ENCODE results near the gene MYT1.

The MYT1 gene

GRCh38 chr20:64222291-64222735 is 58.1 kb downstream of the MYT1 start:
- H2AFZ ChIP-seq (ENCODE audit: low read length): no peak overlapping the region
- H3K9ac ChIP-seq (ENCODE audit: low read length): no peak overlapping the region
- H3K27me3 ChIP-seq (ENCODE audit: insufficient read depth, low read length): 0 out of 2 replicates have a peak, but pooled peaks cover 3% of the 10 kb centered on the region
- no peaks in the 10 kb centered on the region for H3F3A ChIP-seq (ENCODE audit: insufficient read depth, low read length)
- H3K9me2 ChIP-seq (ENCODE audit: low read depth, low read length): no peaks in the 10 kb centered on the region
- no peak overlapping the region for H3K4me3 ChIP-seq (ENCODE audit: low read depth, low read length, poor library complexity, severe bottlenecking)
- TF ChIP-seq, protein P1, sequence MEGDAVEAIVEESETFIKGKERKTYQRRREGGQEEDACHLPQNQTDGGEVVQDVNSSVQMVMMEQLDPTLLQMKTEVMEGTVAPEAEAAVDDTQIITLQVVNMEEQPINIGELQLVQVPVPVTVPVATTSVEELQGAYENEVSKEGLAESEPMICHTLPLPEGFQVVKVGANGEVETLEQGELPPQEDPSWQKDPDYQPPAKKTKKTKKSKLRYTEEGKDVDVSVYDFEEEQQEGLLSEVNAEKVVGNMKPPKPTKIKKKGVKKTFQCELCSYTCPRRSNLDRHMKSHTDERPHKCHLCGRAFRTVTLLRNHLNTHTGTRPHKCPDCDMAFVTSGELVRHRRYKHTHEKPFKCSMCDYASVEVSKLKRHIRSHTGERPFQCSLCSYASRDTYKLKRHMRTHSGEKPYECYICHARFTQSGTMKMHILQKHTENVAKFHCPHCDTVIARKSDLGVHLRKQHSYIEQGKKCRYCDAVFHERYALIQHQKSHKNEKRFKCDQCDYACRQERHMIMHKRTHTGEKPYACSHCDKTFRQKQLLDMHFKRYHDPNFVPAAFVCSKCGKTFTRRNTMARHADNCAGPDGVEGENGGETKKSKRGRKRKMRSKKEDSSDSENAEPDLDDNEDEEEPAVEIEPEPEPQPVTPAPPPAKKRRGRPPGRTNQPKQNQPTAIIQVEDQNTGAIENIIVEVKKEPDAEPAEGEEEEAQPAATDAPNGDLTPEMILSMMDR (IDR thresholded peaks at IDR 0.05; ENCODE audit: low read length): no peak
- no peak for TF ChIP-seq EZH2 (IDR thresholded peaks at IDR 0.05; ENCODE audit: borderline replicate concordance, low read length)
- H4K20me1 ChIP-seq (ENCODE audit: insufficient read depth, low read length): no peaks in the 10 kb centered on the region
- H3K79me2 ChIP-seq (ENCODE audit: insufficient read depth, low read length): no peaks in the 10 kb centered on the region
- no peak overlapping the region for H3K27ac ChIP-seq (ENCODE audit: low read depth, low read length, poor library complexity, severe bottlenecking)
- no peak overlapping the region for H3K4me2 ChIP-seq (ENCODE audit: low read length)
- H3K36me3 ChIP-seq (ENCODE audit: insufficient read depth, low read length): no peaks in the 10 kb centered on the region
- H3K9me3 ChIP-seq (ENCODE audit: low read length): no peaks in the 10 kb centered on the region
- H3K4me1 ChIP-seq (ENCODE audit: insufficient read depth, low read length, severe bottlenecking): no peaks in the 10 kb centered on the region

GRCh38 chr20:64222851-64223525 is 58.7 kb downstream of the MYT1 start:
- H3K9me2 ChIP-seq (ENCODE audit: low read depth, low read length): no peaks in the 10 kb centered on the region
- H3K79me2 ChIP-seq (ENCODE audit: insufficient read depth, low read length): no peaks in the 10 kb centered on the region
- H3K4me3 ChIP-seq (ENCODE audit: low read depth, low read length, poor library complexity, severe bottlenecking): no peak overlapping the region
- peaks cover 3% of the 10 kb centered on the region; the same call in 1 of the 2 replicates for H3K27me3 ChIP-seq (ENCODE audit: insufficient read depth, low read length)
- no peak overlapping the region for H3K27ac ChIP-seq (ENCODE audit: low read depth, low read length, poor library complexity, severe bottlenecking)
- H3K36me3 ChIP-seq (ENCODE audit: insufficient read depth, low read length): no peaks in the 10 kb centered on the region
- no peaks in the 10 kb centered on the region for H3K4me1 ChIP-seq (ENCODE audit: insufficient read depth, low read length, severe bottlenecking)
- no peak overlapping the region for H2AFZ ChIP-seq (ENCODE audit: low read length)
- H3F3A ChIP-seq (ENCODE audit: insufficient read depth, low read length): no peaks in the 10 kb centered on the region
- TF ChIP-seq, protein P1 (IDR thresholded peaks at IDR 0.05; ENCODE audit: low read length): no peak
- TF ChIP-seq EZH2 (IDR thresholded peaks at IDR 0.05; ENCODE audit: borderline replicate concordance, low read length): no peak
- H3K4me2 ChIP-seq (ENCODE audit: low read length): no peak overlapping the region
- no peak overlapping the region for H3K9ac ChIP-seq (ENCODE audit: low read length)
- no peaks in the 10 kb centered on the region for H4K20me1 ChIP-seq (ENCODE audit: insufficient read depth, low read length)
- no peaks in the 10 kb centered on the region for H3K9me3 ChIP-seq (ENCODE audit: low read length)

DNA sequence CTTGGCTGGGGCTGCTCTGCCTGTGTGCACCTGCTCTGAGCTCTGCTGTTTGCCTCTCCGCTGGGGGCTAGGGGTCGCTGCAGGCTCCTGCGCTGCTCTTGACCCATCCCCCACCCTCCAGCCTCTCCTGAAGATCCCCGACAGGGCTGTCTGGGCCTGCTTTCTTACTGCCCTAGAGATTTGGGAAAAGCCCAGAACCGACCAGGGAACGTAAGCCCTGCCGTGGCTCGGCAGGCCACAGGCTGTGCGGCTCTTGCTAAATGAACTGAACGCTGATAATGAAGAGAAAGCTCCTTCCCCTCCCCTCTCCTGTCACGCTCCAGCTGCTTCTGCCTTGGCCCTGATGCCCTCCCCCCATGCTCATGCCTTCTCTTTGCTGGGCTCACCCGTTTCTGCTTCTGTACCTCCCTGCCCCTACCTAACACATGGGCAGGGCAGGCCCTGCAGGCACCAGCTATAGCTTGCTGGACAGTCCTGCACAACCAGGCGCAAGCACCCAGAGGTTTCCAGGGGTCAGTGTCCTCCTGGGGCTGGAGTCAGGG is 59.3 kb downstream of the MYT1 start:
- H3K27me3 ChIP-seq (ENCODE audit: insufficient read depth, low read length): peaks cover 7% of the 10 kb centered on the region; the same call in 1 of the 2 replicates
- no peak overlapping the region for H3K9ac ChIP-seq (ENCODE audit: low read length)
- TF ChIP-seq EZH2 (IDR thresholded peaks at IDR 0.05; ENCODE audit: borderline replicate concordance, low read length): no peak
- TF ChIP-seq, protein P1 (IDR thresholded peaks at IDR 0.05; ENCODE audit: low read length): peak; percentile 58
- no peak overlapping the region for H3K4me2 ChIP-seq (ENCODE audit: low read length)
- no peaks in the 10 kb centered on the region for H4K20me1 ChIP-seq (ENCODE audit: insufficient read depth, low read length)
- no peaks in the 10 kb centered on the region for H3K9me3 ChIP-seq (ENCODE audit: low read length)
- H3F3A ChIP-seq (ENCODE audit: insufficient read depth, low read length): no peaks in the 10 kb centered on the region
- H3K4me1 ChIP-seq (ENCODE audit: insufficient read depth, low read length, severe bottlenecking): no peaks in the 10 kb centered on the region
- H3K36me3 ChIP-seq (ENCODE audit: insufficient read depth, low read length): no peaks in the 10 kb centered on the region
- H3K27ac ChIP-seq (ENCODE audit: low read depth, low read length, poor library complexity, severe bottlenecking): no peak overlapping the region
- H3K4me3 ChIP-seq (ENCODE audit: low read depth, low read length, poor library complexity, severe bottlenecking): no peak overlapping the region
- no peaks in the 10 kb centered on the region for H3K79me2 ChIP-seq (ENCODE audit: insufficient read depth, low read length)
- H2AFZ ChIP-seq (ENCODE audit: low read length): no peak overlapping the region
- no peaks in the 10 kb centered on the region for H3K9me2 ChIP-seq (ENCODE audit: low read depth, low read length)

All from OCI-LY1 (cell line).